Stimulated activated CD8-positive, alpha-beta memory T cell treated with anti-CD3 and anti-CD28 coated beads, Interleukin-7, amount 100 ng/mL, for 24 hours (primary cell): Measurements from ENCODE around the gene LHX3.

Source experiments
- DNase-seq: peaks from one replicate; pipeline ENCODE4 v3.0.0-alpha.2; 2020; ENCODE audit warnings: low read depth

The LHX3 gene

GRCh38 chr9:136177224-136177623, 27.7 kb downstream of the LHX3 start:
- no peak for DNase-seq

GRCh38 chr9:136175616-136176197, 29.2 kb downstream of the LHX3 start:
- no peak for DNase-seq

- no peak for DNase-seq
Observed at GRCh38 chr9:136174779-136175615, 29.9 kb downstream of the LHX3 start.

- no peak for DNase-seq
Observed at GRCh38 chr9:136173648-136174290, 31.2 kb downstream of the LHX3 start.

- DNase-seq, result no peak
Observed at GRCh38 chr9:136172412-136173079, 32.4 kb downstream of the LHX3 start.

- DNase-seq, result no peak
Observed at GRCh38 chr9:136171801-136172411, 33.0 kb downstream of the LHX3 start.

GRCh38 chr9:136171009-136171800, 33.7 kb downstream of the LHX3 start:
- DNase-seq, result no peak

- DNase-seq, result peak; percentile 22
Observed at GRCh38 chr9:136170006-136170901, 34.7 kb downstream of the LHX3 start.

- DNase-seq, result no peak
Observed at GRCh38 chr9:136169495-136169894, 35.4 kb downstream of the LHX3 start.

GRCh38 chr9:136163248-136163850, 41.6 kb downstream of the LHX3 start:
- DNase-seq, result no peak

GRCh38 chr9:136160995-136161610, 43.8 kb downstream of the LHX3 start:
- no peak for DNase-seq

- no peak for DNase-seq
Observed at GRCh38 chr9:136160381-136160841, 44.5 kb downstream of the LHX3 start.

GRCh38 chr9:136159851-136160250, 45.1 kb downstream of the LHX3 start:
- no peak for DNase-seq

GRCh38 chr9:136157477-136158265, 47.3 kb downstream of the LHX3 start:
- no peak for DNase-seq

- no peak for DNase-seq
Observed at GRCh38 chr9:136156209-136157120, 48.5 kb downstream of the LHX3 start.

GRCh38 chr9:136155576-136155975, 49.4 kb downstream of the LHX3 start:
- DNase-seq, result no peak

- DNase-seq, result no peak
Observed at GRCh38 chr9:136154943-136155342, 50.0 kb downstream of the LHX3 start.
